ENCODE data around the gene ATP11A.

The ATP11A gene

GRCh38 chr13:112762690-112763080 lies 72.8 kb downstream of the ATP11A start:
- DNase-seq: no peak

- no peak for DNase-seq
These were observed 74.2 kb downstream of the ATP11A start for GRCh38 chr13:112764028-112764427.

GRCh38 chr13:112764864-112765561 lies 75.2 kb downstream of the ATP11A start:
- no peak for DNase-seq

- no peak for DNase-seq
These were observed 75.9 kb downstream of the ATP11A start for GRCh38 chr13:112765731-112766130.

GRCh38 chr13:112766336-112766735 lies 76.5 kb downstream of the ATP11A start:
- no peak for DNase-seq

GRCh38 chr13:112767506-112768471 lies 78.0 kb downstream of the ATP11A start:
- no peak for DNase-seq

GRCh38 chr13:112768795-112769481 lies 79.1 kb downstream of the ATP11A start:
- DNase-seq: no peak

GRCh38 chr13:112769615-112770014 lies 79.8 kb downstream of the ATP11A start:
- no peak for DNase-seq

GRCh38 chr13:112770504-112770903 lies 80.7 kb downstream of the ATP11A start:
- no peak for DNase-seq

- no peak for DNase-seq
These were observed 81.5 kb downstream of the ATP11A start for GRCh38 chr13:112771139-112771876.

- DNase-seq: no peak
These were observed 82.2 kb downstream of the ATP11A start for GRCh38 chr13:112771877-112772538.

GRCh38 chr13:112772539-112772909 lies 82.7 kb downstream of the ATP11A start:
- DNase-seq: no peak

- no peak for DNase-seq
These were observed 83.1 kb downstream of the ATP11A start for GRCh38 chr13:112772929-112773328.

GRCh38 chr13:112773601-112774447 lies 84.0 kb downstream of the ATP11A start:
- DNase-seq: no peak

- DNase-seq: no peak
These were observed 84.6 kb downstream of the ATP11A start for GRCh38 chr13:112774448-112774792.

- no peak for DNase-seq
These were observed 85.2 kb downstream of the ATP11A start for GRCh38 chr13:112774829-112775565.

- no peak for DNase-seq
These were observed 86.0 kb downstream of the ATP11A start for GRCh38 chr13:112775791-112776279.

GRCh38 chr13:112776354-112776753 lies 86.5 kb downstream of the ATP11A start:
- DNase-seq: no peak

GRCh38 chr13:112776971-112777370 lies 87.1 kb downstream of the ATP11A start:
- no peak for DNase-seq

GRCh38 chr13:112777637-112778406 lies 88.0 kb downstream of the ATP11A start:
- no peak for DNase-seq

All from stimulated activated CD4-positive, alpha-beta T cell treated with anti-CD3 and anti-CD28 coated beads, Interleukin-2, amount 100 ng/mL, for 48 hours (primary cell).